Natural killer cell (primary cell): ENCODE data around the gene MPZL2. TPM values are rescaled to one million over a fixed set of nuclear protein-coding genes. Genes with fewer than 3 reads are reported as not detected.
A peak's percentile ranks its signal among the peaks of the same experiment; 100 is the strongest.

Source experiments
- ATAC-seq, 3 donors: fragments of 150-1000 bp in 2 of 3; fragments of 200-7000 bp in 1 of 3; cut with Tn5 transposase; 1 replicate in 1 of 3; 2 replicates in 2 of 3; pipeline ENCODE4 v1.10.0; 2021; ENCODE audit warnings: mild to moderate bottlenecking in 2 of 3, moderate library complexity in 2 of 3
- DNase-seq, 2 donors: peaks; one replicate each; pipeline versions ENCODE4 v3.0.0 to v3.0.0-alpha.2; 2013 to 2021; ENCODE audit warnings: mixed read lengths in 1 of 2
- H3K27ac ChIP-seq: one replicate; pipeline ENCODE4 v1.5.1; 2013; ENCODE audit warnings: mild to moderate bottlenecking, low read length
- H3K27me3 ChIP-seq: one replicate; pipeline ENCODE4 v1.6.1; 2013; ENCODE audit warnings: low read length; ENCODE audit not compliant: control insufficient read depth, insufficient read depth
- H3K36me3 ChIP-seq: one replicate; pipeline ENCODE4 v1.6.1; 2013; ENCODE audit warnings: low read length; ENCODE audit not compliant: control insufficient read depth, insufficient read depth
- H3K4me1 ChIP-seq: one replicate; pipeline ENCODE4 v1.6.1; 2013; ENCODE audit warnings: low read length; ENCODE audit not compliant: control insufficient read depth, insufficient read depth
- H3K4me3 ChIP-seq: one replicate; pipeline ENCODE4 v1.5.1; 2013; ENCODE audit warnings: low read length
- H3K9me3 ChIP-seq: one replicate; pipeline ENCODE4 v1.6.1; 2013; ENCODE audit warnings: low read length; ENCODE audit not compliant: control insufficient read depth, insufficient read depth
- H3K27ac Mint-ChIP-seq, 2 donors: one replicate each; pipeline ENCODE4 v1.8.0; 2022; ENCODE audit warnings: mild to moderate bottlenecking in 2 of 2, mixed read lengths in 2 of 2, moderate library complexity in 1 of 2
- H3K27me3 Mint-ChIP-seq, 2 donors: one replicate each; pipeline ENCODE4 v1.8.0; 2022; ENCODE audit warnings: low read depth in 2 of 2, mixed read lengths in 2 of 2
- H3K36me3 Mint-ChIP-seq: one replicate; pipeline ENCODE4 v1.8.0; 2022; ENCODE audit warnings: mixed read lengths
- H3K4me1 Mint-ChIP-seq, 2 donors: one replicate each; pipeline ENCODE4 v1.8.0; 2022; ENCODE audit warnings: mixed read lengths in 2 of 2
- H3K4me3 Mint-ChIP-seq: one replicate; pipeline ENCODE4 v1.8.0; 2022; ENCODE audit warnings: mild to moderate bottlenecking, moderate library complexity, mixed read lengths
- H3K9me3 Mint-ChIP-seq, 2 donors: one replicate each; pipeline ENCODE4 v1.8.0; 2022; ENCODE audit warnings: mixed read lengths in 2 of 2
- WGBS: methylation state at CpG from one replicate; pipeline ENCODE4 v1.1.7; 2013; ENCODE audit warnings: missing lambda C conversion rate; ENCODE audit not compliant: insufficient coverage; 5-methylcytosine and 5-hydroxymethylcytosine counted together
- intact Hi-C: fragments of 100-400 bp; cut with micrococcal nuclease; formaldehyde crosslinking; loops from one replicate; pipeline ENCODE4 v1.14.2; 2022
- total RNA-seq, 4 donors: library from RNA; stranded (reverse); fragments of 120-200 nt in 1 of 4; gene quantifications; one replicate each; pipeline versions ENCODE4 v1.2.3 to v1.2.4, GENCODE V29; 2013 to 2022
- TF ChIP-seq, protein P1 (sequence below): fragments of 200-600 bp; IDR thresholded peaks from one replicate; pipeline ENCODE4 v1.8.0; 2022; ENCODE audit warnings: antibody characterized with exemption

MPZL2 gene
- total RNA-seq, 3 donors from 2014 or later (not counting 1 experiment from before 2014, with no cell fraction given), result 0.49 to 0.58 TPM; not detected in 1

DNA sequence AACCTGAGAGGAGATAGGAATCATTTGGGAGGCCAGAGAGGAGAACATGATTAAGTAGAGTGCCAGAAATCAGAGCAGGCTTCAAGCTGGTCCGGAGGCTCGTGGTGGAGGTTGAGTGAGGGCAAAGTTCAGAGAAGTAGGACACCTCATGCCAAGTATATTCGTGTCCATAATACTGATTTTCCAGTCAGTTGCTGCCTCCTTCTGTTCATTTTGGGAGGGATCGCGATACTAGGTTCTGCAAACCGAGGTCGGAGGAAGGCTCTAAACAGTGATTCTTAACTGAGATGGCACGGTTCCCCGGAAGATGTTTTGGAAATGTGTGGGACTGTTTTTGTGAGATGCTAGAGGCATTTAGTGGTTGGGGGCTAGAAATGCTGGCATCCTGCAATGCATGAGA, 26.8 kb upstream of the MPZL2 start:
- Histone ChIP-seq H3K27me3 (no peaks in the 10 kb centered on the region), H3K36me3 (no peaks in the 10 kb centered on the region), H3K4me3 (no peak overlapping the region), H3K9me3 (no peaks in the 10 kb centered on the region), H3K27ac (no peak overlapping the region), H3K4me1 (peaks cover 6% of the 10 kb centered on the region)
- intact Hi-C loops, result loop anchor here (1.0 kb wide), 2 partner anchors 93 to 146 kb away; no protein-coding TSS in a partner anchor
- WGBS, result 5% methylated on average over 9 of the region's 9 CpGs
- ATAC-seq (peak; percentile 50 to 84 (median 68)), DNase-seq (peak in 1 of 2 donors; percentile 77)
- Mint-ChIP-seq H3K27me3 (peaks cover 6 to 11% of the 10 kb centered on the region in 2 donors), H3K36me3 (no peaks in the 10 kb centered on the region), H3K9me3 (no peaks in the 10 kb centered on the region), H3K27ac (peak overlapping the region in 1 of 2 donors; percentile 28), H3K4me3 (no peak overlapping the region), H3K4me1 (peaks cover 14 to 16% of the 10 kb centered on the region in 2 donors)
- TF ChIP-seq, protein P1, sequence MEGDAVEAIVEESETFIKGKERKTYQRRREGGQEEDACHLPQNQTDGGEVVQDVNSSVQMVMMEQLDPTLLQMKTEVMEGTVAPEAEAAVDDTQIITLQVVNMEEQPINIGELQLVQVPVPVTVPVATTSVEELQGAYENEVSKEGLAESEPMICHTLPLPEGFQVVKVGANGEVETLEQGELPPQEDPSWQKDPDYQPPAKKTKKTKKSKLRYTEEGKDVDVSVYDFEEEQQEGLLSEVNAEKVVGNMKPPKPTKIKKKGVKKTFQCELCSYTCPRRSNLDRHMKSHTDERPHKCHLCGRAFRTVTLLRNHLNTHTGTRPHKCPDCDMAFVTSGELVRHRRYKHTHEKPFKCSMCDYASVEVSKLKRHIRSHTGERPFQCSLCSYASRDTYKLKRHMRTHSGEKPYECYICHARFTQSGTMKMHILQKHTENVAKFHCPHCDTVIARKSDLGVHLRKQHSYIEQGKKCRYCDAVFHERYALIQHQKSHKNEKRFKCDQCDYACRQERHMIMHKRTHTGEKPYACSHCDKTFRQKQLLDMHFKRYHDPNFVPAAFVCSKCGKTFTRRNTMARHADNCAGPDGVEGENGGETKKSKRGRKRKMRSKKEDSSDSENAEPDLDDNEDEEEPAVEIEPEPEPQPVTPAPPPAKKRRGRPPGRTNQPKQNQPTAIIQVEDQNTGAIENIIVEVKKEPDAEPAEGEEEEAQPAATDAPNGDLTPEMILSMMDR, result peak; percentile 48

DNA sequence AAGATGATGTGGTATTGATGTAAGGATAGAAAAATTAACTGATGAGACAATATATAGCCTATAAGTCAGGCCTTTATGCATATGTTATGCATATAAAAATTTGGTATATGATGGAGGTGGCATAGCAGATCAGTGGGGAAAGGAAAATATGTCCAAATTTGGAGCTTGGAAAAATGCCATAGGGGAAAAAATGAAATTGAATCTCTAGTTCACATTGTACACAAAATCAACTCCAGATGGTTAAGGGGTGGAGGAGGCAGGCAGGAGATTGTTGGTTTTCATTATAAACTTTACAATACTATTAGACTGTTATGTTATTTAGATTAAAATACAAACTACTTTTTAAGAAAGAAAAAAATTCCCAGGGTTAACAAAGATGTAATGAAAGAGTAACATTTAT, 25.3 kb upstream of the MPZL2 start:
- no peak overlapping the region for H3K27ac ChIP-seq
- Mint-ChIP-seq H3K9me3 (no peaks in the 10 kb centered on the region), H3K4me1 (peaks cover 8 to 9% of the 10 kb centered on the region in 2 donors), H3K4me3 (no peak overlapping the region), H3K27ac (no peak overlapping the region), H3K27me3 (peaks cover 6 to 14% of the 10 kb centered on the region in 2 donors), H3K36me3 (no peaks in the 10 kb centered on the region)
- no peaks in the 10 kb centered on the region for H3K36me3 ChIP-seq
- TF ChIP-seq, protein P1, result no peak
- ATAC-seq (no peak), DNase-seq (no peak)
- no peak overlapping the region for H3K4me3 ChIP-seq
- no peaks in the 10 kb centered on the region for H3K9me3 ChIP-seq
- intact Hi-C loops, result no loop called here
- H3K27me3 ChIP-seq, result no peaks in the 10 kb centered on the region
- peaks cover 5% of the 10 kb centered on the region for H3K4me1 ChIP-seq

- WGBS, result 89% methylated on average over 1 of the region's 1 CpG
These were observed 22.9 kb upstream of the MPZL2 start for GRCh38 chr11:118287006-118287405.

More at GRCh38 chr11:118287006-118287405, 22.9 kb upstream of the MPZL2 start:
- Mint-ChIP-seq H3K27ac (no peak overlapping the region), H3K36me3 (no peaks in the 10 kb centered on the region), H3K27me3 (peaks cover 6 to 21% of the 10 kb centered on the region in 2 donors), H3K4me3 (no peak overlapping the region), H3K9me3 (no peaks in the 10 kb centered on the region), H3K4me1 (peaks cover 8 to 9% of the 10 kb centered on the region in 2 donors)
- no peak overlapping the region for H3K4me3 ChIP-seq
- DNase-seq (no peak), ATAC-seq (no peak)
- no peak overlapping the region for H3K27ac ChIP-seq
- H3K27me3 ChIP-seq, result no peaks in the 10 kb centered on the region
- intact Hi-C loops, result no loop called here
- H3K9me3 ChIP-seq, result no peaks in the 10 kb centered on the region
- no peaks in the 10 kb centered on the region for H3K36me3 ChIP-seq
- peaks cover 5% of the 10 kb centered on the region for H3K4me1 ChIP-seq
- TF ChIP-seq, protein P1, result no peak
